SK-N-MC (cell line): ENCODE data around the gene COL6A3.

ENCODE experiments used
- EZH2 ChIP-seq: fragments of 200-600 bp; sonication (generic); IDR thresholded peaks from one replicate; pipeline ENCODE4 v1.6.1; 2017; ENCODE audit warnings: antibody characterized with exemption
- FOXP2 ChIP-seq: optimal IDR thresholded peaks from 2 replicates; pipeline ENCODE3; 2011; ENCODE audit warnings: mild to moderate bottlenecking, moderate library complexity; ENCODE audit not compliant: insufficient read depth; ENCODE audit errors: extremely low read length, control extremely low read depth
- POLR2AphosphoS5 ChIP-seq: IDR thresholded peaks from 2 replicates; pipeline ENCODE4 v1.6.1; 2012; ENCODE audit warnings: mild to moderate bottlenecking, low read depth, low read length, borderline replicate concordance

DNA sequence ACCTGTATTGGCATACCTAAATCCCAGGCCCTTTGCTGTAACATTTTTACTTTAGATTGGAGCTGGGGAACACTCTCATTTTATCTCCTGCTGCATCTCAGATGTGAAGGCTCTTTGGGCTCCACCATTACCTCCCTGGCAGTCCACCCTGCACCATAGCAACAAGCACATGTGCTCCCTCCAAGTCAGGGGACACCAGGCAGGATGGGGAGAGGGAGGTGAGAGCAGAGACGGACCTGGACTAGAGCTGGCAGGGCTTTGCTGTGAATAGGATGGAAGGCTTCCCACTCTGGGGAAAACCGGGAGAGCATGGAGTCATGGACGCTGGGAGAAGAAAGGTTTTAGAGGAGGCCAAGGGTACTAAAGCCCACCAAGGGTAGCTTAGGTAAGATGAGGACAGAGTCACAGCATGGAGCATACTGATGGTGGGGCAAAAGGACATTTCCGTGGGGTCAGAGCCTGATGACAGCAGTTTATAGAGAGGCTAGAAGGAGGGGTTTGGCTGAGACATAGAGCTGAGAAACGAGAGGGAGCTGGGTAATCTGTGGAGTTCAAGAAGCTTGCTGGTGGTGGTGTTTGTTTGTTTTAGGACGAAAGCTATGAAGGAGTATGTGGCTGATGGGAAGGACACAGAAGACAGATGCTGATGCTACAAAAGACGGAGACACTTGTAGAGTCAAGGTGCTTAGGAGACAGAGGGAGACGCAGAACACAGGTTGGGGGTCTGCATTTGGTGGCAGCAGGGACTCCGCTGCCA, 134.8 kb downstream of the COL6A3 start:
- no peak for TF ChIP-seq EZH2
- TF ChIP-seq POLR2AphosphoS5, result no peak
- TF ChIP-seq FOXP2, result no peak
